Uterus (tissue), 2 donors: ENCODE results near the gene DDX17.

ENCODE experiments used
- CTCF ChIP-seq, 4 experiments: fragments of 200-600 bp in 2 of 4; fragments of 450-650 bp in 2 of 4; sonication (generic) in 2 of 4; IDR thresholded peaks; one replicate each; pipeline ENCODE4 v1.5.1; 2016 to 2019; ENCODE audit warnings: antibody characterized with exemption in 4 of 4, mild to moderate bottlenecking in 2 of 4, moderate library complexity in 1 of 4
- POLR2A ChIP-seq, 2 donors: fragments of 450-650 bp; IDR thresholded peaks; one replicate each; pipeline ENCODE4 v1.6.1; 2016; ENCODE audit warnings: antibody characterized with exemption in 2 of 2, mild to moderate bottlenecking in 1 of 2, moderate library complexity in 1 of 2

- TF ChIP-seq CTCF (IDR thresholded peaks at IDR 0.05) (no peak), POLR2A (IDR thresholded peaks at IDR 0.05) (no peak)
Observed at GRCh38 chr22:38464992-38465672, 41.0 kb downstream of the DDX17 start.
